Right lobe of liver (tissue), 6 donors: Measurements from ENCODE around the gene CTRB2. TPM values are rescaled to one million over a fixed set of nuclear protein-coding genes. Genes with fewer than 3 reads are reported as not detected.

Experiments
- ATAC-seq, 4 donors: fragments of 200-7000 bp; cut with Tn5 transposase; one replicate each; pipeline ENCODE4 v1.9.1; 2020; ENCODE audit warnings: mild to moderate bottlenecking in 4 of 4, moderate library complexity in 4 of 4
- DNase-seq, 3 donors: peaks; one replicate each; pipeline ENCODE4 v3.0.0-alpha.2; 2020
- H3K27ac ChIP-seq, 3 donors: fragments of 200-600 bp; one replicate each; pipeline ENCODE4 v1.8.0; 2022
- H3K27me3 ChIP-seq, 2 donors: fragments of 200-600 bp; one replicate each; pipeline ENCODE4 v1.8.0; 2022
- H3K36me3 ChIP-seq, 4 donors: fragments of 200-600 bp; sonication (generic) in 1 of 4; one replicate each; pipeline versions ENCODE4 v1.5.1 to v1.8.0; 2017 to 2022; ENCODE audit warnings: control low read depth in 1 of 4
- H3K4me1 ChIP-seq, 4 donors: fragments of 200-600 bp; sonication (generic) in 1 of 4; one replicate each; pipeline versions ENCODE4 v1.5.1 to v1.8.0; 2017 to 2022; ENCODE audit warnings: control low read depth in 1 of 4
- H3K4me3 ChIP-seq, 3 donors: fragments of 200-600 bp; one replicate each; pipeline ENCODE4 v1.8.0; 2022
- H3K9me3 ChIP-seq, 4 donors: fragments of 200-600 bp; sonication (generic) in 1 of 4; one replicate each; pipeline versions ENCODE4 v1.5.1 to v1.8.0; 2017 to 2022; ENCODE audit warnings: control low read depth in 1 of 4
- CTCF ChIP-seq, 4 donors: fragments of 200-600 bp in 3 of 4; fragments of 450-650 bp in 1 of 4; IDR thresholded peaks; one replicate each; pipeline versions ENCODE4 v1.5.1 to v1.8.0; 2016 to 2022; ENCODE audit warnings: antibody characterized with exemption in 4 of 4, mild to moderate bottlenecking in 2 of 4
- POLR2A ChIP-seq: fragments of 450-650 bp; IDR thresholded peaks from one replicate; pipeline ENCODE4 v1.6.1; 2017; ENCODE audit warnings: antibody characterized with exemption, mild to moderate bottlenecking
- WGBS: methylation state at CpG from one replicate; pipeline ENCODE4 v1.1.6; 2018; ENCODE audit warnings: low coverage, low lambda C conversion rate; ENCODE audit not compliant: insufficient coverage; ENCODE audit errors: missing lambda C conversion rate; 5-methylcytosine and 5-hydroxymethylcytosine counted together
- intact Hi-C, 2 donors: fragments of 100-400 bp; cut with DNase I; formaldehyde crosslinking; loops; one replicate each; pipeline versions ENCODE4 v1.11.2 to v1.14.1; 2022
- total RNA-seq, 6 experiments: library from RNA; depleted of rRNA in 2 of 6; stranded (reverse); fragments of >200 nt in 2 of 6; fragmentation: NEBNext Ultra II Directional in 3 of 6; extraction: Animal tissue kit (Norgen Biotek cat#: 25700) in 3 of 6; gene quantifications; one replicate each; pipeline versions ENCODE4 v1.1.0 to v1.2.4, GENCODE V29; 2016 to 2023
- donor health status: DM: no; HTN: yes; CAD: no.
- donor health status: DM: no; HTN: no; CAD: no.
- donor health status: DM: no; HTN: no; CAD: no.
- donor health status: DM: no; HTN: yes; CAD: no.
- donor health status: DM: no; HTN: yes; CAD: no.

Gene CTRB2
- total RNA-seq, 6 experiments from 2014 or later = not detected

GRCh38 chr16:75175074-75175473 lies 31.9 kb downstream of the CTRB2 start:
- Histone ChIP-seq H3K4me1 (no peaks in the 10 kb centered on the region), H3K27ac (no peak overlapping the region), H3K27me3 (no peaks in the 10 kb centered on the region), H3K4me3 (no peak overlapping the region), H3K36me3 (peaks cover 0 to 5% (median 2%) of the 10 kb centered on the region in 4 donors), H3K9me3 (peaks cover 0 to 22% (median 3%) of the 10 kb centered on the region in 4 donors)
- DNase-seq (no peak), ATAC-seq (peak in 3 of 4 donors; percentile 11 to 46 (median 20))
- intact Hi-C loops = no loop called here
- no CpG with 5 or more reads among the region's 3 CpGs for WGBS
- TF ChIP-seq CTCF (IDR thresholded peaks at IDR 0.05) = no peak
- no peak for TF ChIP-seq POLR2A

- no peaks in the 10 kb centered on the region for H3K4me1 ChIP-seq
- no peak overlapping the region for H3K4me3 ChIP-seq
- 90% methylated on average over 1 of the region's 4 CpGs for WGBS
- DNase-seq (no peak), ATAC-seq (no peak)
- TF ChIP-seq CTCF (IDR thresholded peaks at IDR 0.05) (no peak), POLR2A (no peak)
- H3K36me3 ChIP-seq = peaks cover 0 to 27% (median 15%) of the 10 kb centered on the region in 4 donors
- intact Hi-C loops = no loop called here
- H3K27ac ChIP-seq = no peak overlapping the region
- no peaks in the 10 kb centered on the region for H3K27me3 ChIP-seq
- H3K9me3 ChIP-seq = peaks cover 0 to 44% (median 13%) of the 10 kb centered on the region in 4 donors
These were observed 34.4 kb downstream of the CTRB2 start for GRCh38 chr16:75172578-75172977.

- Histone ChIP-seq H3K9me3 (peaks cover 0 to 61% (median 16%) of the 10 kb centered on the region in 4 donors), H3K4me1 (no peaks in the 10 kb centered on the region), H3K4me3 (no peak overlapping the region), H3K27me3 (no peaks in the 10 kb centered on the region), H3K36me3 (peaks cover 0 to 45% (median 27%) of the 10 kb centered on the region in 4 donors), H3K27ac (no peak overlapping the region)
- ATAC-seq = no peak
- TF ChIP-seq POLR2A = no peak
- no peak for TF ChIP-seq CTCF (IDR thresholded peaks at IDR 0.05)
- no peak for DNase-seq
- 80% methylated on average over 1 of the region's 10 CpGs for WGBS
- intact Hi-C loops = no loop called here
These were observed 37.0 kb downstream of the CTRB2 start for GRCh38 chr16:75169899-75170405.

GRCh38 chr16:75160386-75160785 lies 46.6 kb downstream of the CTRB2 start:
- no peak overlapping the region for H3K27ac ChIP-seq
- ATAC-seq = no peak
- no peak overlapping the region for H3K4me3 ChIP-seq
- intact Hi-C loops = no loop called here
- no peak for TF ChIP-seq POLR2A
- TF ChIP-seq CTCF (IDR thresholded peaks at IDR 0.05) = no peak
- H3K36me3 ChIP-seq = peaks cover 0 to 18% (median 2%) of the 10 kb centered on the region in 4 donors
- H3K27me3 ChIP-seq = no peaks in the 10 kb centered on the region
- H3K9me3 ChIP-seq = peaks cover 0 to 5% (median under 1%) of the 10 kb centered on the region in 4 donors
- H3K4me1 ChIP-seq = no peaks in the 10 kb centered on the region
- 78% methylated on average over 1 of the region's 1 CpG for WGBS
- no peak for DNase-seq

Other genes starting within 250 kb of the CTRB2 start
- 10 to 100 TPM; 23.2 to 69.5 (median 48.3) TPM for gene WDR59, start 222.0 kb downstream of the CTRB2 start, total RNA-seq
- 10 to 100 TPM; 10.2 to 18.8 (median 11.1) TPM for gene ZNRF1, start 208.1 kb downstream of the CTRB2 start, total RNA-seq
- gene LDHD, start 90.4 kb downstream of the CTRB2 start, total RNA-seq = 10 to 100 TPM; 62.9 to 98.5 (median 90.2) TPM
- gene ZFP1, start 58.6 kb downstream of the CTRB2 start, total RNA-seq = 10 to 100 TPM in 3 of 6 experiments, 1 to 10 TPM in 3; 3.7 to 18.6 (median 9.3) TPM
- gene CTRB1, start 11.8 kb upstream of the CTRB2 start, total RNA-seq = not detected
- 100 to 1,000 TPM in 1 of 6 experiments, 10 to 100 TPM in 5; 29.2 to 108 (median 51.2) TPM for gene BCAR1, start 44.5 kb upstream of the CTRB2 start, total RNA-seq
- gene CFDP1, start 226.3 kb upstream of the CTRB2 start, total RNA-seq = 10 to 100 TPM; 23.9 to 43.3 (median 36.0) TPM